ENCODE results near the gene CCNYL1.
A peak's percentile ranks its signal among the peaks of the same experiment; 100 is the strongest.
"Not testable (repeated sequence)": the region's sequence is repeated elsewhere in the genome, so short reads cannot be mapped to it uniquely, and the experiment has no call there.

Gene CCNYL1

GRCh38 chr2:207746131-207746530, 34.7 kb downstream of the CCNYL1 start:
- no peaks in the 10 kb centered on the region for H3K4me1 Mint-ChIP-seq
- peak; percentile 93 to 98 (median 97) for TF ChIP-seq CTCF (IDR thresholded peaks at IDR 0.05; ENCODE audit: unreplicated experiment in 3 of 3)

GRCh38 chr2:207747653-207748560, 36.5 kb downstream of the CCNYL1 start:
- no peaks in the 10 kb centered on the region for H3K27me3 Mint-ChIP-seq (ENCODE audit: low read depth)
- no peak overlapping the region for H3K27ac Mint-ChIP-seq
- H3K4me1 Mint-ChIP-seq = no peaks in the 10 kb centered on the region

More at GRCh38 chr2:207746131-207746530, 34.7 kb downstream of the CCNYL1 start:
- no peaks in the 10 kb centered on the region for H3K27me3 Mint-ChIP-seq (ENCODE audit: low read depth)
- peaks cover 5% of the 10 kb centered on the region for H3K36me3 Mint-ChIP-seq (ENCODE audit: low read depth)
- no peaks in the 10 kb centered on the region for H3K9me3 Mint-ChIP-seq
- H3K4me3 Mint-ChIP-seq = no peak overlapping the region
- no peak overlapping the region for H3K27ac Mint-ChIP-seq

DNA sequence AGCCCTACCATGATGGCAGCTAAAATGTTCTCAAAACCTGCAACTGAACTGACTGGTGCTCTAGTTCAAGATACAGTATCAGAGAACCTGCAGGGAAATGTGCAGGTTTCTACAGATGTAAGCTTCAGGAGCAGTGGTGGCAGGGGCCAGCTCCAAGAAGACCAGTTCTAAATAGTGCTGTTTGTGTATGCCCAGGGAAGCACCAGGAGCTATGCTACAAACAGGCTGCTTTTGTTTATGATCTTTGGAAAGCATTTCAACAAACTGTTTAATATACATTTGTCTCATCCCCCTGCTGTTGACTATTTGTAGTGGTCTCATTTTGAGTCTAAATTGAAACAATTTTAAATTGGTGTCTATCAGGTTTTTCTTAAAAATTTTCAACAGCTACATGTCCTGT, 37.6 kb downstream of the CCNYL1 start:
- no peaks in the 10 kb centered on the region for H3K4me1 Mint-ChIP-seq
- H3K4me3 Mint-ChIP-seq = no peak overlapping the region
- H3K36me3 Mint-ChIP-seq (ENCODE audit: low read depth) = peaks cover 5% of the 10 kb centered on the region
- no peak for TF ChIP-seq CTCF (IDR thresholded peaks at IDR 0.05; ENCODE audit: unreplicated experiment in 3 of 3)
- H3K27ac Mint-ChIP-seq = no peak overlapping the region
- no peaks in the 10 kb centered on the region for H3K9me3 Mint-ChIP-seq
- no peaks in the 10 kb centered on the region for H3K27me3 Mint-ChIP-seq (ENCODE audit: low read depth)

More at GRCh38 chr2:207747653-207748560, 36.5 kb downstream of the CCNYL1 start:
- no peak overlapping the region for H3K4me3 Mint-ChIP-seq
- H3K9me3 Mint-ChIP-seq = no peaks in the 10 kb centered on the region
- TF ChIP-seq CTCF (IDR thresholded peaks at IDR 0.05; ENCODE audit: unreplicated experiment in 3 of 3) = no peak
- peaks cover 5% of the 10 kb centered on the region for H3K36me3 Mint-ChIP-seq (ENCODE audit: low read depth)

GRCh38 chr2:207749873-207750272, 38.4 kb downstream of the CCNYL1 start:
- H3K27ac Mint-ChIP-seq = no peak overlapping the region
- H3K4me1 Mint-ChIP-seq = no peaks in the 10 kb centered on the region
- no peak overlapping the region for H3K4me3 Mint-ChIP-seq
- H3K36me3 Mint-ChIP-seq (ENCODE audit: low read depth) = peaks cover 5% of the 10 kb centered on the region
- no peaks in the 10 kb centered on the region for H3K27me3 Mint-ChIP-seq (ENCODE audit: low read depth)
- H3K9me3 Mint-ChIP-seq = no peaks in the 10 kb centered on the region
- no peak for TF ChIP-seq CTCF (IDR thresholded peaks at IDR 0.05; ENCODE audit: unreplicated experiment in 3 of 3)

DNA sequence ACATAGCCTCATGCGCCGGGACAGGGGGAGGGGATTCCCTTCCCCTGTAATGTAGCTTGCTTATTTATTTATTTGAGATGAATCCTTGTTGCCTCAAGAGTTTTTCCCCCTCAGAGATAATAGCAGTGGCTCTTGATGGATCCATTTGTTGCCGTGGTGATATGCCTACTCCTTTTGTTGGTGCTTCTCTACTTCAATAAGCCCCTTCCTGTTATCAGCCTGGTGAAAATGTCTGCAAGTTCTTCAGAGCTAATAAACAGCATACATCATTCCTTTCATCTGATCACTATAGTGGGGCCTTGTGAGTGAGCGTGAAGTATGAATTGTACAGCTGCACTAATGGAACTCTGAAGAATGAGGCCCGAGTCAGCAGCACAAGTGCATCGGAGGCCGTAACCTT, 38.9 kb downstream of the CCNYL1 start:
- Mint-ChIP-seq H3K9me3 (no peaks in the 10 kb centered on the region), H3K4me3 (no peak overlapping the region), H3K27me3 (ENCODE audit: low read depth) (no peaks in the 10 kb centered on the region), H3K27ac (no peak overlapping the region), H3K36me3 (ENCODE audit: low read depth) (peaks cover 5% of the 10 kb centered on the region), H3K4me1 (no peaks in the 10 kb centered on the region)
- TF ChIP-seq CTCF (IDR thresholded peaks at IDR 0.05; ENCODE audit: unreplicated experiment in 3 of 3) = no peak

DNA sequence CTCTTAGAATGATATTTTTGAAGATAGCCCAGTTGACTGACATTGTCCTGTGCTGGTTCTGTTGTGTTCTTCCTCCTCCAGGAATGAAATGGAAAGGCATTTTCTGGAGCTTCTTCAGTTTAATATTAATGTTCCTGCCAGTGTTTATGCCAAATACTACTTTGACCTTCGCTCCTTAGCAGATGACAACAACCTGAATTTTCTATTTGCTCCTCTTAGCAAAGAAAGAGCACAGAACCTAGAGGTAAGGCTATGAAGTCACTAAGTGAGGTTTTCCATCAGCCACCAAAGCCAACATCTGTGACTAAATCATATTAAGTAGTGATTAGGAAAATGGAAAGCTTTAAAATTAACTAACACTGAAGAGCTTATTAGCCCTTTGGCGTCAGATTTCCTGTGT, 39.4 kb downstream of the CCNYL1 start:
- H3K36me3 Mint-ChIP-seq (ENCODE audit: low read depth) = peaks cover 4% of the 10 kb centered on the region
- H3K4me3 Mint-ChIP-seq = no peak overlapping the region
- peak overlapping the region in 1 of 3 experiments; percentile 42 for H3K27ac Mint-ChIP-seq
- no peak for TF ChIP-seq CTCF (IDR thresholded peaks at IDR 0.05; ENCODE audit: unreplicated experiment in 3 of 3)
- H3K27me3 Mint-ChIP-seq (ENCODE audit: low read depth) = no peaks in the 10 kb centered on the region
- no peaks in the 10 kb centered on the region for H3K4me1 Mint-ChIP-seq
- no peaks in the 10 kb centered on the region for H3K9me3 Mint-ChIP-seq

DNA sequence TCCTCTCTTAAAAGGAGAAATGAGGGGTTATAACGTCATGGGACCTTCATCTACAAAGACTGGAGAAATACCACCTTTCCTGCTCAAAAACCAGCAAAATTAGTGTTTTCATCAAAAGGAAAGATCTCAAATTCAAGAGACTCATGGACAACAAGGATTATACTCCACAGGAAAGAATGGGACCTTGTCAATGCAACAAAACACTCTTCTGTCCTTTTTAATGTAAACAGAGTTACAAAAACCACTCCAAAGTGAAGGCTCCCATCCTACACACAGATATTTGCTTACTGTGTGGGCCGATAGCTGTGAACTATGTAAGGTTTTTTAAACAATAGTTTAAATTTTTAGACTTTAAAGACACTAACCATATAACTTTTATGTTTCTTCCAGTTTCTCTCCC, 42.2 kb downstream of the CCNYL1 start:
- not testable (repeated sequence) for H3K4me3 Mint-ChIP-seq, H3K4me1 Mint-ChIP-seq

More for the DNA sequence above, 42.2 kb downstream of the CCNYL1 start:
- not testable (repeated sequence) for H3K9me3 Mint-ChIP-seq; H3K27ac Mint-ChIP-seq; H3K27me3 Mint-ChIP-seq (ENCODE audit: low read depth); H3K36me3 Mint-ChIP-seq (ENCODE audit: low read depth)
